Measurements from ENCODE around the gene RPS6KA1.
"Not testable (repeated sequence)": the region's sequence is repeated elsewhere in the genome, so short reads cannot be mapped to it uniquely, and the experiment has no call there.

Gene RPS6KA1

DNA sequence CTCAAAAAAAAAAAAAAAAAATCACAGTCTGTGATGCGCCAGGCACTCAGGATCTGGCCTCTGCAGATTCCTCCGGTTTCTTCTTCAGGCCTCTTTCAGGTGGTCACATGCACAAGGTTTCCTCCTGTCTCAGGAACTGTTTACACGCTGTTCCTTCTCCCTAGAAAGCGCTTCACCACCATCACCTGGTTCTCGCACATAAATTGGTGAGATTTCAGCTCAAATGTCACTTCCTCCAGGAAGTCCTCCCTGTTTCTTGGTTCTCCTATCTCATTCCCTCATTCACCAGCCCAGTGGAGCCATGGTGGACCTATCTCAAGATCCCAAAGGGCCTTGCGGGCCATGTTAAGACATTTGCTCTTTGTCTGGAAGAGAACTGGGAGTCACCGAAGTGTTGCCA is 30.7 kb upstream of the RPS6KA1 start:
- DNase-seq (ENCODE audit: low read depth), result no peak
- TF ChIP-seq, protein P1, sequence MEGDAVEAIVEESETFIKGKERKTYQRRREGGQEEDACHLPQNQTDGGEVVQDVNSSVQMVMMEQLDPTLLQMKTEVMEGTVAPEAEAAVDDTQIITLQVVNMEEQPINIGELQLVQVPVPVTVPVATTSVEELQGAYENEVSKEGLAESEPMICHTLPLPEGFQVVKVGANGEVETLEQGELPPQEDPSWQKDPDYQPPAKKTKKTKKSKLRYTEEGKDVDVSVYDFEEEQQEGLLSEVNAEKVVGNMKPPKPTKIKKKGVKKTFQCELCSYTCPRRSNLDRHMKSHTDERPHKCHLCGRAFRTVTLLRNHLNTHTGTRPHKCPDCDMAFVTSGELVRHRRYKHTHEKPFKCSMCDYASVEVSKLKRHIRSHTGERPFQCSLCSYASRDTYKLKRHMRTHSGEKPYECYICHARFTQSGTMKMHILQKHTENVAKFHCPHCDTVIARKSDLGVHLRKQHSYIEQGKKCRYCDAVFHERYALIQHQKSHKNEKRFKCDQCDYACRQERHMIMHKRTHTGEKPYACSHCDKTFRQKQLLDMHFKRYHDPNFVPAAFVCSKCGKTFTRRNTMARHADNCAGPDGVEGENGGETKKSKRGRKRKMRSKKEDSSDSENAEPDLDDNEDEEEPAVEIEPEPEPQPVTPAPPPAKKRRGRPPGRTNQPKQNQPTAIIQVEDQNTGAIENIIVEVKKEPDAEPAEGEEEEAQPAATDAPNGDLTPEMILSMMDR (conservative IDR thresholded peaks at IDR 0.05; ENCODE audit: low read depth, low read length), result no peak
- no peak overlapping the region for H3K4me3 ChIP-seq (ENCODE audit: low read length)

DNA sequence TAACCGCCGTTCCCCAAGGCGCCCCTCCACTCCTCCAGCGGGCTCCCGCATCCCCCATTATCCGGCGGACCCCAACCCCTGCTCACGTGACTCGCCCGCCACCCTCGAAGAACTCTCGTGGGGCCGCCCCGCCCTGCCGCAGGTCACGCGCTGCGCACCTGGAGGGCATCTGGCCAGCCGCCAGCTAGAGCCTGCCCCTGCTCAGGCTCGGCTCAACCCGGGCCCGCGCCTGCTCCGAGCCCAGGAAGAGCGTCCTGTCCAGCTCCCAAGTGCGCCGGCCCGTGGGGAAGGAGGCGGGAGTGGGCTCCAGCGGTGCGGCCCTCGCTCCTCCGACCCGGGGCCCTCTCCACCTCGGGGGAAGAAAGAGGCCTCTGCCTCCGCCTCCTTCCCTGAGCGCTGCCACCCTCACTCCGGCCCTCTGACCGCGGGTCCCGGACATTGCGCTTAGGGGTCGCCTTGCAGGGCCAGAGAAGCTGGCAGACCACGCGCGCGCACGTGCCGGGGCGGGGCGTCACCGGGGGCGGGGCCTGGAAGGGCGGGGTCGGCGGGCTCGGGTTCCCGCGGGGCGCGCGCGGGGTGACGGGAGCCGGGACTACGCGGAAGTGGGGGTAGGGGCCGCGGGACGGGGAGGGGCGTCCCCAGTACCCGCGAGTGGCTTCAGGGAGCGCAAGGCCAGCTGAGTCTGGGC is 28.9 kb upstream of the RPS6KA1 start:
- TF ChIP-seq, protein P1 (conservative IDR thresholded peaks at IDR 0.05; ENCODE audit: low read depth, low read length), result no peak
- DNase-seq (ENCODE audit: low read depth), result no peak
- H3K4me3 ChIP-seq (ENCODE audit: low read length), result peak overlapping the region; percentile 71

DNA sequence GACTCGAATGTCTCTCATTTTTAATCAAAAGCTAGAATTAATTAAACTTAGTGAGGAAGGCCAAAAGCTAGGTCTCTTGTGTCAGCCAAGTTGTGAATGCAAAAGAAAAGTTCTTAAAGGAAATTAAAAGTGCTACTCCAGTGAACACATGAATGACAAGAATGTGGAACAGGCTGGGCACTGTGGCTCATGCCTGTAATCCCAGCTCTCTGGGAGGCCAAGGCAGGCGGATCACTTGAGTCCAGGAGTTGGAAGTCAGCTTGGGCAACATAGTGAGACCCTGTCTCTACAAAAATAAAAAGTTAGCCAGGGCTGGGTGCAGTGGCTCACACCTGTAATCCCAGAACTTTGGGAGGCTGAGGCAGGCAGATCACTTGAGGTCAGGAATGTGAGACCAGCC is 18.9 kb upstream of the RPS6KA1 start:
- DNase-seq (ENCODE audit: low read depth); H3K4me3 ChIP-seq (ENCODE audit: low read length): not testable (repeated sequence)

DNA sequence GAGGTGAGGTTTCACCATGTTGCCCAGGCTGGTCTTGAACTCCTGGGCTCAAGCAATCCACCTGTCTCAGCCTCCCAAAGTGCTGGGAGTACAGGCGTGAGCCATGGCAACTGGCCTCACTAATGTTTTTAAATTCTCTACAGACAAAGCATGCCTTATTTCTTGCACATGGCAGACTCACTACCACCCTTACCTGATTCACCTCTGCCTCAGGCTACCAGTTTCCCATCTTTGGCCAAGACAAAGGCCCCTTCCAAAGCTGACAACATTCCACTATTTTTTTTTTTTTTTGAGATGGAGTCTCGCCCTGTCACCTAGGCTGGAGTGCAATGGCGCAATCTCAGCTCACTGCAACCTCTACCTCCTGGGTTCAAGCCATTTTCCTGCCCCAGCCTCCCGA is 13.7 kb upstream of the RPS6KA1 start:
- H3K4me3 ChIP-seq (ENCODE audit: low read length); DNase-seq (ENCODE audit: low read depth): not testable (repeated sequence)

DNA sequence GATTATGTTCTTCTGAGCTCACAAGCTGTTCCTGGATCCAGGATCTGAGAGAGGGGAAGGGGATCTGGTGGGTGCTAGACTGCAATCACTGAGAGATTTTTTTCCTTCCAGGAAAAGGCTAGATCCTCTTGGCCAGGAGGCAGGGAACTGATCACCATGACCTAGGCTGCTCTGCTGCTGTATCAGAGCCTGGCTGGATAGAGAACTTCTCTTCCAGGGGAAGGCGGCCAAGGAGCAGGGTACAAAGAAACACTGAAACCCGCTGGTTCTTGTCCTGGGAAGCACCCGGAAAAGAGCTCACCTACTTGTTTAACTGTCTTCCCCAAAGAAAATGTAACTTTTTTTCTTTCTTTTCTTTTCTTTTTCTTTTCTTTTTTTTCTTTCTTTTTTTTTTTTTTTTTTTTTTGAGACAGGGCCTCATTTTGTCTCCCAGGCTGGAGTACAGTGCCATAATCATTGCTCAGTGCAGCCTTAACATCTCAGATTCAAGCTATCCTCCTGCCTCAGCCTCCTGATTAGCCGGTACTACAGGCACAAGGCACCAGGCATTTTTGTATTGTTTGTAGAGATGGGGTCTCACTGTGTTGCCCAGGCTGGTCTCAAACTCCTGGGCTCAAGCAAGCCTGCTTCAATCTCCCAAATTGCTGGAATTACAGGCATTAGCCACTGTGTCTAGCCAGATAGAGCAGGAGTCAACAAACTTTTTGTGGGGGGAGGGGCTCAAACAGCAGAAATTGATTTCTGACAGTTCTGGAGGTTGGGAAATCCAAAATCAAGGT is 12.4 kb upstream of the RPS6KA1 start:
- H3K4me3 ChIP-seq (ENCODE audit: low read length), result no peak overlapping the region
- DNase-seq (ENCODE audit: low read depth), result no peak
- TF ChIP-seq, protein P1 (conservative IDR thresholded peaks at IDR 0.05; ENCODE audit: low read depth, low read length), result no peak

DNA sequence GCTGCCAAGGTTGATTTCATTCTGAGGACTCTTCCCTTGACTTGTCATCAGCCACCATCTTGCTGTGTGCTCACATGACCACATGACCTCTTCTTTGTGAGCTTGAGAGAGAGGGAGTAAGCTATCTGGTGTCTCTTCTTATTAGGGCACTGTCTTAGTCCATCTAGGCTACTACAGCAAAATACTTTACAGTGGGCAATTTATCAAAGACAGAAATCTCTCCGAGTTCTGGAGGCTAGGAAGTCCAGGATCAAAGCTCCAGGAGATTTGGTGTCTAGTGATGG is 11.9 kb upstream of the RPS6KA1 start:
- TF ChIP-seq, protein P1 (conservative IDR thresholded peaks at IDR 0.05; ENCODE audit: low read depth, low read length), result no peak
- no peak for DNase-seq (ENCODE audit: low read depth)
- H3K4me3 ChIP-seq (ENCODE audit: low read length), result no peak overlapping the region

DNA sequence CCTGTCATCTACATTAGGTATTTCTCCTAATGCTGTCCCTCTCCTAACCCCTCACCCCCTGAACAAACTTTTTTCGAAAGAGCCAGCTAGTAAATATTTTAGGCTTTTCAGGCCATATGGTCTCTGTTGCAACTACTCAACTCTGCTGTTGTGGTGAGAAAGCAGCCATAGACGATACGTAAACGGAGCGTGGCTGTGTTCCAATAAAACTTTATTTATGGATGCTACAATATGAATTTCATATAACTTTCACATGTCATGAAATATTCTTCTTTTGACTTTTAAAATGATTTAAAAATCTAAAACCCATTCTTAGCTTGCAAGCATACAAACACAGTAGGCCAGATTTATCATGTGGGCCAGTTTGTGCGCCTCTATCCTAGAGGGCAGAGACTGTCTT is 11.2 kb upstream of the RPS6KA1 start:
- DNase-seq (ENCODE audit: low read depth), result no peak
- no peak overlapping the region for H3K4me3 ChIP-seq (ENCODE audit: low read length)
- TF ChIP-seq, protein P1 (conservative IDR thresholded peaks at IDR 0.05; ENCODE audit: low read depth, low read length), result no peak

DNA sequence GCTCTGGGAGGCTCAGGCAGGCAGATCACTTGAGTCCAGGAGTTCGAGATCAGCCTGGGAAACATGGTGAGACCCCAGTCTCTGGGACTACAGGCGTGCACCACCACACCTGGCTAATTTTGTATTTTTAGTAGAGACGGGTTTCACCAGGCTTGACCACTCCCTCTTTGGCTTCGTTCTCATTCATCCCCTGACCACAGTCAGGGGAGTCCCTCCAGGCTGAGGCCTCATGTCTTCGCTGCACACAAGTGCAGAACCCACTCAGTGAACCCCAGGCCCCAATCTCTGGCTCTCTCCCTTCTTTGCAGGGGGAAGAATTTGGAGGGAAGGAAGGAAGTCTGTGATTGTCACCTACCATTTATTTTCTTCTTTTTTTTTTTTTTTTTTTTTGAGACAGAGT is 9.2 kb upstream of the RPS6KA1 start:
- TF ChIP-seq, protein P1 (conservative IDR thresholded peaks at IDR 0.05; ENCODE audit: low read depth, low read length), result no peak
- no peak for DNase-seq (ENCODE audit: low read depth)
- H3K4me3 ChIP-seq (ENCODE audit: low read length), result no peak overlapping the region

Data from retinal pigment epithelial cell (primary cell).